HCT116 (cell line): ENCODE measurements around the gene FAM124B.

Experiments used
- EGR1 ChIP-seq: IDR thresholded peaks from 2 replicates; pipeline ENCODE4 v1.6.1; 2012; ENCODE audit warnings: low read depth
- EZH2 ChIP-seq: fragments of 200-600 bp; sonication (generic); IDR thresholded peaks from 2 replicates; pipeline ENCODE4 v1.6.1; 2017; ENCODE audit warnings: antibody characterized with exemption, mixed run types
- EZH2phosphoT487 ChIP-seq: fragments of 200-600 bp; IDR thresholded peaks from 2 replicates; pipeline ENCODE4 v1.6.1; 2018; ENCODE audit warnings: antibody characterized with exemption, borderline replicate concordance
- JUND ChIP-seq: IDR thresholded peaks from 2 replicates; pipeline ENCODE4 v1.6.1; 2012
- POLR2A ChIP-seq: IDR thresholded peaks from 2 replicates; pipeline ENCODE4 v1.7.0; 2011; ENCODE audit warnings: borderline replicate concordance; ENCODE audit not compliant: insufficient read depth, insufficient read length; ENCODE audit errors: extremely low read depth
- POLR2AphosphoS5 ChIP-seq: IDR thresholded peaks from 2 replicates; pipeline ENCODE4 v1.6.1; 2011; ENCODE audit warnings: mild to moderate bottlenecking, low read depth, low read length, moderate library complexity
- RAD21 ChIP-seq: IDR thresholded peaks from 2 replicates; pipeline ENCODE4 v1.6.1; 2012; ENCODE audit warnings: low read depth, mild to moderate bottlenecking
- SIN3A ChIP-seq: IDR thresholded peaks from 2 replicates; pipeline ENCODE4 v1.6.1; 2012; ENCODE audit warnings: low read depth
- SP1 ChIP-seq: IDR thresholded peaks from 2 replicates; pipeline ENCODE4 v1.6.1; 2012; ENCODE audit warnings: low read depth
- TCF7L2 ChIP-seq: IDR thresholded peaks from 2 replicates; pipeline ENCODE4 v1.7.0; 2011; ENCODE audit warnings: borderline replicate concordance, inconsistent platforms; ENCODE audit not compliant: insufficient read depth, insufficient read length; ENCODE audit errors: extremely low read depth
- YY1 ChIP-seq: IDR thresholded peaks from 2 replicates; pipeline ENCODE4 v1.6.1; 2011; ENCODE audit warnings: low read length, low read depth, moderate library complexity, mild to moderate bottlenecking; ENCODE audit not compliant: insufficient replicate concordance; ENCODE audit errors: extremely low read depth
- TF ChIP-seq, protein P1 (sequence below), 3 experiments: fragments of 200-600 bp in 1 of 3; sonication (generic) in 1 of 3; IDR thresholded peaks in 2 of 3; conservative IDR thresholded peaks in 1 of 3; 2 replicates each; pipeline ENCODE4 v1.5.1; 2012 to 2017; ENCODE audit warnings: low read depth in 2 of 3, low read length in 2 of 3, antibody characterized with exemption in 1 of 3, borderline replicate concordance in 1 of 3, control low read depth in 1 of 3, mild to moderate bottlenecking in 1 of 3, mixed read lengths in 1 of 3, mixed run types in 1 of 3, moderate library complexity in 1 of 3; ENCODE audit not compliant: insufficient read depth in 1 of 3
- TF ChIP-seq, protein P2 (sequence below): IDR thresholded peaks from 2 replicates; pipeline ENCODE4 v1.6.1; 2012; ENCODE audit warnings: low read depth

DNA sequence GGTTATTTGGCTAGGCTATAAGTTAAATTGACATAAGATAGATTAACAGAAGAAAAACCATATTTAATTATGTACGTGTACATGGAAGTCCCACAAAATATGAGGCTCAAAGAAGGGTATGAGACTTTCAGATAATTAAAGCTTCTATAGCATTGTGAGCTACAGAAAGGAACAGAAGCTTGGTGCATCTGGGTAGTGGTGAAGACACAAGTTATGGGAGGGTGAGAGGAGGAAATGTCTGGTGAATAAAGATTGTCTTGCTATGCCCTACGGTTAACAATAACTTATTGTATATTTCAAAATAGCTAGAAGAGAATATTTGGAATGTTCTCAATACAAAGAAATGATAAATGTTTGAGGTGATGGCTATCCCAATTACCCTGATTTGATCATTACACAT lies 6.8 kb upstream of the FAM124B start:
- no peak for TF ChIP-seq YY1
- TF ChIP-seq, protein P1, sequence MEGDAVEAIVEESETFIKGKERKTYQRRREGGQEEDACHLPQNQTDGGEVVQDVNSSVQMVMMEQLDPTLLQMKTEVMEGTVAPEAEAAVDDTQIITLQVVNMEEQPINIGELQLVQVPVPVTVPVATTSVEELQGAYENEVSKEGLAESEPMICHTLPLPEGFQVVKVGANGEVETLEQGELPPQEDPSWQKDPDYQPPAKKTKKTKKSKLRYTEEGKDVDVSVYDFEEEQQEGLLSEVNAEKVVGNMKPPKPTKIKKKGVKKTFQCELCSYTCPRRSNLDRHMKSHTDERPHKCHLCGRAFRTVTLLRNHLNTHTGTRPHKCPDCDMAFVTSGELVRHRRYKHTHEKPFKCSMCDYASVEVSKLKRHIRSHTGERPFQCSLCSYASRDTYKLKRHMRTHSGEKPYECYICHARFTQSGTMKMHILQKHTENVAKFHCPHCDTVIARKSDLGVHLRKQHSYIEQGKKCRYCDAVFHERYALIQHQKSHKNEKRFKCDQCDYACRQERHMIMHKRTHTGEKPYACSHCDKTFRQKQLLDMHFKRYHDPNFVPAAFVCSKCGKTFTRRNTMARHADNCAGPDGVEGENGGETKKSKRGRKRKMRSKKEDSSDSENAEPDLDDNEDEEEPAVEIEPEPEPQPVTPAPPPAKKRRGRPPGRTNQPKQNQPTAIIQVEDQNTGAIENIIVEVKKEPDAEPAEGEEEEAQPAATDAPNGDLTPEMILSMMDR (IDR thresholded peaks at IDR 0.05 in 2 of 3, conservative IDR thresholded peaks at IDR 0.05 in 1 of 3; ENCODE audit: borderline replicate concordance in 1 of 3, insufficient read depth in 1 of 3, low read depth in 2 of 3, low read length in 2 of 3) = no peak
- no peak for TF ChIP-seq JUND
- TF ChIP-seq, protein P2, sequence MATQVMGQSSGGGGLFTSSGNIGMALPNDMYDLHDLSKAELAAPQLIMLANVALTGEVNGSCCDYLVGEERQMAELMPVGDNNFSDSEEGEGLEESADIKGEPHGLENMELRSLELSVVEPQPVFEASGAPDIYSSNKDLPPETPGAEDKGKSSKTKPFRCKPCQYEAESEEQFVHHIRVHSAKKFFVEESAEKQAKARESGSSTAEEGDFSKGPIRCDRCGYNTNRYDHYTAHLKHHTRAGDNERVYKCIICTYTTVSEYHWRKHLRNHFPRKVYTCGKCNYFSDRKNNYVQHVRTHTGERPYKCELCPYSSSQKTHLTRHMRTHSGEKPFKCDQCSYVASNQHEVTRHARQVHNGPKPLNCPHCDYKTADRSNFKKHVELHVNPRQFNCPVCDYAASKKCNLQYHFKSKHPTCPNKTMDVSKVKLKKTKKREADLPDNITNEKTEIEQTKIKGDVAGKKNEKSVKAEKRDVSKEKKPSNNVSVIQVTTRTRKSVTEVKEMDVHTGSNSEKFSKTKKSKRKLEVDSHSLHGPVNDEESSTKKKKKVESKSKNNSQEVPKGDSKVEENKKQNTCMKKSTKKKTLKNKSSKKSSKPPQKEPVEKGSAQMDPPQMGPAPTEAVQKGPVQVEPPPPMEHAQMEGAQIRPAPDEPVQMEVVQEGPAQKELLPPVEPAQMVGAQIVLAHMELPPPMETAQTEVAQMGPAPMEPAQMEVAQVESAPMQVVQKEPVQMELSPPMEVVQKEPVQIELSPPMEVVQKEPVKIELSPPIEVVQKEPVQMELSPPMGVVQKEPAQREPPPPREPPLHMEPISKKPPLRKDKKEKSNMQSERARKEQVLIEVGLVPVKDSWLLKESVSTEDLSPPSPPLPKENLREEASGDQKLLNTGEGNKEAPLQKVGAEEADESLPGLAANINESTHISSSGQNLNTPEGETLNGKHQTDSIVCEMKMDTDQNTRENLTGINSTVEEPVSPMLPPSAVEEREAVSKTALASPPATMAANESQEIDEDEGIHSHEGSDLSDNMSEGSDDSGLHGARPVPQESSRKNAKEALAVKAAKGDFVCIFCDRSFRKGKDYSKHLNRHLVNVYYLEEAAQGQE = no peak
- TF ChIP-seq SIN3A = no peak
- no peak for TF ChIP-seq EZH2phosphoT487
- no peak for TF ChIP-seq RAD21
- no peak for TF ChIP-seq EGR1
- TF ChIP-seq EZH2 = no peak
- TF ChIP-seq SP1 = no peak
- no peak for TF ChIP-seq POLR2AphosphoS5
- TF ChIP-seq POLR2A = no peak
- no peak for TF ChIP-seq TCF7L2
